ENCODE data around the gene PDE4B. TPM values are rescaled to one million over a fixed set of nuclear protein-coding genes. Genes with fewer than 3 reads are reported as not detected.

The PDE4B gene
- total RNA-seq, 3 donors from 2014 or later: 8.0 to 207 (median 54.4) TPM

GRCh38 chr1:65904681-65905083, 112.0 kb downstream of the PDE4B start:
- H3K27ac ChIP-seq: no peak overlapping the region
- no peak overlapping the region for H3K4me3 ChIP-seq
- no peak for DNase-seq (ENCODE audit: low spot score in 2 of 2)
- H3K9me3 ChIP-seq: no peaks in the 10 kb centered on the region
- no peaks in the 10 kb centered on the region for H3K4me1 ChIP-seq
- TF ChIP-seq POLR2A (IDR thresholded peaks at IDR 0.05) (no peak), POLR2AphosphoS5 (IDR thresholded peaks at IDR 0.05) (no peak), CTCF (IDR thresholded peaks at IDR 0.05) (no peak)
- intact Hi-C loops (cut with DNase I; ENCODE audit: low total_unique reads): no loop called here
- no peaks in the 10 kb centered on the region for H3K27me3 ChIP-seq
- no peaks in the 10 kb centered on the region for H3K36me3 ChIP-seq

- H3K9me3 ChIP-seq: no peaks in the 10 kb centered on the region
- H3K4me1 ChIP-seq: no peaks in the 10 kb centered on the region
- no peaks in the 10 kb centered on the region for H3K27me3 ChIP-seq
- TF ChIP-seq POLR2AphosphoS5 (IDR thresholded peaks at IDR 0.05): no peak
- intact Hi-C loops (cut with DNase I; ENCODE audit: low total_unique reads): no loop called here
- no peak overlapping the region for H3K27ac ChIP-seq
- H3K36me3 ChIP-seq: no peaks in the 10 kb centered on the region
- no peak for DNase-seq (ENCODE audit: low spot score in 2 of 2)
- H3K4me3 ChIP-seq: no peak overlapping the region
These were observed 117.7 kb downstream of the PDE4B start for GRCh38 chr1:65910432-65910831.

GRCh38 chr1:65911679-65912078, 119.0 kb downstream of the PDE4B start:
- no peak overlapping the region for H3K27ac ChIP-seq
- H3K9me3 ChIP-seq: no peaks in the 10 kb centered on the region
- no peak for TF ChIP-seq CTCF (IDR thresholded peaks at IDR 0.05)
- no peak for TF ChIP-seq POLR2A (IDR thresholded peaks at IDR 0.05)
- TF ChIP-seq POLR2AphosphoS5 (IDR thresholded peaks at IDR 0.05): no peak
- no peaks in the 10 kb centered on the region for H3K27me3 ChIP-seq
- no peak for DNase-seq (ENCODE audit: low spot score in 2 of 2)
- no peaks in the 10 kb centered on the region for H3K36me3 ChIP-seq
- H3K4me3 ChIP-seq: no peak overlapping the region
- intact Hi-C loops (cut with DNase I; ENCODE audit: low total_unique reads): no loop called here
- no peaks in the 10 kb centered on the region for H3K4me1 ChIP-seq

GRCh38 chr1:65918564-65918963, 125.9 kb downstream of the PDE4B start:
- intact Hi-C loops (cut with DNase I; ENCODE audit: low total_unique reads): no loop called here
- TF ChIP-seq CTCF (IDR thresholded peaks at IDR 0.05) (no peak), POLR2AphosphoS5 (IDR thresholded peaks at IDR 0.05) (no peak), POLR2A (IDR thresholded peaks at IDR 0.05) (no peak)
- DNase-seq (ENCODE audit: low spot score in 2 of 2): no peak
- Histone ChIP-seq H3K27me3 (no peaks in the 10 kb centered on the region), H3K4me1 (no peaks in the 10 kb centered on the region), H3K27ac (no peak overlapping the region), H3K9me3 (no peaks in the 10 kb centered on the region), H3K4me3 (no peak overlapping the region), H3K36me3 (no peaks in the 10 kb centered on the region)

- no peaks in the 10 kb centered on the region for H3K9me3 ChIP-seq
- H3K4me3 ChIP-seq: no peak overlapping the region
- no peak overlapping the region for H3K27ac ChIP-seq
- intact Hi-C loops (cut with DNase I; ENCODE audit: low total_unique reads): no loop called here
- no peaks in the 10 kb centered on the region for H3K36me3 ChIP-seq
- no peak for TF ChIP-seq CTCF (IDR thresholded peaks at IDR 0.05)
- TF ChIP-seq POLR2A (IDR thresholded peaks at IDR 0.05): no peak
- no peak for TF ChIP-seq POLR2AphosphoS5 (IDR thresholded peaks at IDR 0.05)
- no peak for DNase-seq (ENCODE audit: low spot score in 2 of 2)
- H3K27me3 ChIP-seq: no peaks in the 10 kb centered on the region
- no peaks in the 10 kb centered on the region for H3K4me1 ChIP-seq
These were observed 128.8 kb downstream of the PDE4B start for GRCh38 chr1:65921446-65921845.

GRCh38 chr1:65924471-65924870, 131.8 kb downstream of the PDE4B start:
- intact Hi-C loops (cut with DNase I; ENCODE audit: low total_unique reads): no loop called here
- H3K4me3 ChIP-seq: no peak overlapping the region
- TF ChIP-seq POLR2A (IDR thresholded peaks at IDR 0.05) (no peak), CTCF (IDR thresholded peaks at IDR 0.05) (no peak), POLR2AphosphoS5 (IDR thresholded peaks at IDR 0.05) (no peak)
- H3K27ac ChIP-seq: no peak overlapping the region
- H3K27me3 ChIP-seq: no peaks in the 10 kb centered on the region
- no peaks in the 10 kb centered on the region for H3K4me1 ChIP-seq
- no peaks in the 10 kb centered on the region for H3K9me3 ChIP-seq
- no peaks in the 10 kb centered on the region for H3K36me3 ChIP-seq
- no peak for DNase-seq (ENCODE audit: low spot score in 2 of 2)
